Activated T-helper 1 cell treated with anti-CD3 and anti-CD28 coated beads, Interleukin-2, amount 50 U/mL, for 16 hours (primary cell): Measurements from ENCODE around the gene TMEM229A.
"Not testable (repeated sequence)": the region's sequence is repeated elsewhere in the genome, so short reads cannot be mapped to it uniquely, and the experiment has no call there.

Source experiments
- DNase-seq, 2 donors: peaks; one replicate each; pipeline ENCODE4 v3.0.0-alpha.2; 2020; ENCODE audit warnings: low read depth in 1 of 2, low spot score in 1 of 2

Gene TMEM229A

DNA sequence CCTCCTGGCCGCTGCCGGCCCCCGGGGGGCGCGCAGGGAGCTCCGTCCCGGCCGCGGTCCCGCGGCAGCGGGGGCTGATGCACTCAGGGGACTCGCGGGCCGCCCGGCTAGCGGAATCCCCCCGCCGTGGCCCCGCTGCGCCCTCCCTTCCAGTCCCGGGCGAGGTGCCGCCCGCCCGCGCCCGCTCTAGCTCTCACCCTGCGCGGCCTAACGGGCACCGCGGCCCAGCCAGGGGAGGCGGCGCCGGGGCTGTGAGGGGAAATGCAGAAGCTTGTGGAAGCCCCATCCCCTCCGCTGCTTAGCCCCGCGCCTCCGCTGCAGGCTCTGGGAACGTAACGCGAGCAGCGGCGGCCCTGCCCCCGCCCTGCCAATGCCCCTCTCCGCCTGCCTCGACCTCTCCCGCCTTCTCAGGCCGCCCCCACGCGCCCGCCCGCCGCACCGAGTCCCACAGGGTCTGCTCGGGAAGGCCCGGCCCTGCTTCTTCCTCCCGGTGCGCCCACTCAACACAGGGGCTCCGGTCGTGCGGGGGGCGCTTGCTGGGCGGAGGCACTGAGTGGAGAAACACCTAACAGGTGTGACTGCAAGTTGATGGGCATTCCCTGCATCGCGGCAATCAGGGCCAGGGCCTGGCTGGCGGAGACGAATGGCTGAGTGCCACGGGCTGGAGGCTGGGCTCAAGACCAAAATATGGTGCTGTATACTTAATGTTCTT, 384 bp upstream of the TMEM229A start:
- no peak for DNase-seq

DNA sequence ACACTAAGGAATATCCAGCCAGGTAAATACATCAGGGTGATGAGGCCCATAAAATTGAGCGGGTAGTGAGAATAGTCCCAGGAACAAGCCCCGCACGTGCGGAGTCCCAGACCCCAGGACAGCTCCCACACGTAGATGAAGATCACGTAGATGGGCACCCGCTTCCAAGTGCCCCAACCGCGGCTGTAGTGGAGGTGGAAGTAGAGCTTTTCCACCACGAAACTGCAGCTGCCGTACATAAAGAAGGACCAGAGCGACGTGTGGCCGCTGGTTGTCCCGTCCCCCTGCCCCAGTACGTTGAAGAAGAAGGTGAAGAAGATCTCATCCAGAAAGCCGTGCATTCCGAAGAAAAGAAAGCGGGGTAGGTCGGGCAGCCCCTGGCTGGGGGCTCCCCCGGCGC, 948 bp downstream of the TMEM229A start:
- DNase-seq: no peak

GRCh38 chr7:124031406-124031805, 1.5 kb downstream of the TMEM229A start:
- DNase-seq: no peak

- DNase-seq: no peak
Measured at GRCh38 chr7:124030964-124031363, 1.9 kb downstream of the TMEM229A start.

DNA sequence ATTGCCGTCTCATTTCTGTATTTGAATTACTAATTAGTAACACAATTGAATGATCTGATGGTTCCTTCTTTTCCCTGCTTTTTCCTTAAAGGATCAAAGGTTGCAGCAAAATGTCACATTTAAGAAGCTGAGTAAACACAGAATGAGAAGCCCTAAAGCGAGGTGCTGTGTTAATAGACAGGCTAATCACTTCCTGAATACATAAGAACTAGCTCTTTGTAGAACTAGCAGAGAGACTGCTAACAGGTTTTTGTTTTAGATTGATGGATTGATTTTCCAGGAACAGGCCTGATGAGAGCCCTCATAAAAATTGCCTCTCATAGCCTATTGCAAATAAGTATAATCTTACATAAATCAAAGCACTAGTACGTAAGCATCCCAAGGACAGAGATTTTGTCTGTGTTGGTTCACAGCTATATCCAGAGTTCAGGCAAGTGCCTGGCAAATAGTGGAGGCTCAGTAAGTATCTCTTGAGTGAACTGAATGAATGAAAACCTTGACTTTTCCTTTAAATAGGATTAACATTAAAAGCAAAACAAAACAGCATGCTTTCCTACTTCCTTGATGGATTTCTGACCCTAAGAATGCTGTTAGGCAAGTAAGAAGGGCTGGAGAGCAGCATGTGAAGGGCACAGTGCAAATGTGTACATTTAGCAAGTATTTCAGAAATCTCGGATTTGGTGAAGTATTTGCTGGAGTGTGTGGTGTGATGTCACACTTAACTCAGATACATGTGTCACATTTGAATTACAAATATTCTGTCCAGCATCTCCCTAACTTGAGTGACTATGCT, 3.3 kb downstream of the TMEM229A start:
- DNase-seq: no peak

- DNase-seq: no peak
Measured at GRCh38 chr7:124027236-124027635, 5.6 kb downstream of the TMEM229A start.

- DNase-seq: not testable (repeated sequence)
Measured at GRCh38 chr7:124024329-124024728, 8.5 kb downstream of the TMEM229A start.

DNA sequence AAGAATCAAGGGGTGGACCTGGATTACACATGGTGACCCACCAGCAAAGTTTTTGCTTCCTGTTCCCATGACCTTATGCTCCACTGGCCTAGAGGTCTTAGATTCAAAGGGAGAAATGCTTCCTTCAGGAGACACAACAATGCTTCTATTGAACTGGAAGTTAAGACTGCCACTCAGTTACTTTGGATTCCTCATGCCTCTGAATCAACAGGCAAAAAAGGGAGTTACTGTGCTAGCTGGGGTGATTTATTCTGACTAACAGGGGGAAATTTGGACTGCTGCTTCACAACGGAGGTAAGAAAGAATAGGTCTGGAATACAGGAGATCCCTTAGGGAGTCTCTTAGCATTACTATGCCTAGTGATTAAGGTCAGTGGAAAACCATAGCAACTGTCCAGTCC, 10.3 kb downstream of the TMEM229A start:
- no peak for DNase-seq

GRCh38 chr7:124020060-124020459, 12.8 kb downstream of the TMEM229A start:
- DNase-seq: no peak

GRCh38 chr7:124013306-124013705, 19.6 kb downstream of the TMEM229A start:
- DNase-seq: no peak

DNA sequence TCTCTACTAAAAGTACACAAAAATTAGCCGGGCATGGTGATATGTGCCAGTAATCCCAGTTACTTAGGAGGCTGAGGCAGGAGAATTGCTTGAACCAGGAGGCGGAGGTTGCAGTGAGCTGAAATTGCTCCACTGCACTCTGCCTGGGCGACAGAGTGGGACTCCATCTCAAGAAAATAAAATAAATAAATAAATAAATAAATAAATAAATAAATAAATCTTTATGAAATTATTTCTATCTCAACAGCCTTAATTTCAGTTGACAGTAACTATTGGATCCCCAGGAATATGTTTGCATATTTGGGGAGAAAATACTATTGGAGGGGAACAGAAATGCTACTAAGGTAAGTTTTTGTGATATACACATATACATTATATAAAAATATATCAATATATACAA, 20.0 kb downstream of the TMEM229A start:
- no peak for DNase-seq

GRCh38 chr7:124009321-124009720, 23.5 kb downstream of the TMEM229A start:
- no peak for DNase-seq

GRCh38 chr7:124008296-124008695, 24.6 kb downstream of the TMEM229A start:
- DNase-seq: not testable (repeated sequence)

- DNase-seq: no peak
Measured at GRCh38 chr7:123999703-124000102, 33.2 kb downstream of the TMEM229A start.

GRCh38 chr7:123998921-123999320, 33.9 kb downstream of the TMEM229A start:
- no peak for DNase-seq

DNA sequence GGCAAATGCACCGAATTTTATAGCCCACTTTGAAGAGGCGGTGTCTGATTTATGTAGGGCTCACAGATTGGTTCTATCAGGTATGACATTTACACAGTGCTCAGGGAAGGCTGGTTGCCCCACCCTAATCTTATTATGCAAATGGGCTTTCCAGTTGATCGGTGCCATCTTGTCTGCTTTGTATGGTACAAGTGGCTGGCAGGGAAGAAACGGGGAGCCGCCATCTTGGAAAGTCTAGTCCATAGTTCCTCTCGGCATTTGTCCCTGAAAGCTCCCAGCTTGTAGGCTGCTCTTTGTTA, 36.6 kb downstream of the TMEM229A start:
- DNase-seq: no peak

- no peak for DNase-seq
Measured at GRCh38 chr7:123995617-123996326, 37.1 kb downstream of the TMEM229A start.

- no peak for DNase-seq
Measured at GRCh38 chr7:123994449-123994848, 38.4 kb downstream of the TMEM229A start.

- no peak for DNase-seq
Measured at GRCh38 chr7:123993996-123994395, 38.9 kb downstream of the TMEM229A start.

- DNase-seq: no peak
Measured at GRCh38 chr7:123992913-123993518, 39.9 kb downstream of the TMEM229A start.

GRCh38 chr7:123987445-123987844, 45.4 kb downstream of the TMEM229A start:
- DNase-seq: no peak
